ENCODE results near the gene FAM204A.
A peak's percentile ranks its signal among the peaks of the same experiment; 100 is the strongest.

FAM204A gene

DNA sequence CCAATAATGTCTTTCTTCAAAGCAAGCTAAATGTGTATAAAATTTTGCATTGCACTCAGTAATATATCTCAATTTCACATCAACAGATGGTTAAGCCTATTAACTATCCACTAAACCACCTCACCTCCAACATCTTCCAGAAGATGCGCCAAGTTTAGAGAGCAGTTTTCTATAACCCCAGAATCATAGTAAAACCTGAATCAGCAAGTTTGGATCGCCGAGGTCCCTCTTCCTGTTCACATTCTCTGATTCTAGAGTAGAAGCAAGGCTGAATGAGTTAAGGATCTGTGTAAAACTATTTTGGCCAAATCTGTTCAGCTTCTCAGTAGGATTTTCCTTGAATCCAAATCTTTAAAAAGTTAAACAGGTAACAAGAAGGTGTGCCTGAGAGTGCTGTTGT is 1.4 kb upstream of the FAM204A start:
- CTCF ChIA-PET = no interaction called here

DNA sequence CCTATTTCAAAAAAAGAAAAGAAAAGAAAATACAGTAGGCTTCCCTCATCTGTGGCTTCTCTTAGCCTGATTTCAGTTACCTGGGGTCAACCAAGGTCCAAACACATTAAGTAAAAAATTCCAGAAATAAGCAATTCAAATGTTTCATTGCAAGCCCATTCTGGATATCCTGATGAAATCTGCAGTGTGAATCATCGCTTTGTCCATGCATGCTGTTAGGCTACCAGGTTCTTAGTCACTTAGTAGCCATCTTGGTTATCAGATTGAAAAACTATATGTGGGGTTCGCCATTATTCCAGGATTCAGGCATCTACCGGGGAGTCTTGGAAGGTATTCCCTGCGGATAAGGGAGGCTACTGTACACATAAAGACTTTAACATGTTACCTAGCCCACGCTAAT is 991 bp upstream of the FAM204A start:
- no peak for DNase-seq
- H3K27ac Mint-ChIP-seq = no peak overlapping the region
- peaks cover 33% of the 10 kb centered on the region for H3K4me1 Mint-ChIP-seq
- no peak overlapping the region for H3K4me3 Mint-ChIP-seq
- no peaks in the 10 kb centered on the region for H3K9me3 Mint-ChIP-seq
- CTCF ChIA-PET = no interaction called here
- H3K36me3 Mint-ChIP-seq = peaks cover 14% of the 10 kb centered on the region
- peaks cover 3% of the 10 kb centered on the region for H3K27me3 Mint-ChIP-seq

More for the DNA sequence above, 1.4 kb upstream of the FAM204A start:
- no peak for DNase-seq
- Mint-ChIP-seq H3K4me3 (no peak overlapping the region), H3K27ac (no peak overlapping the region), H3K36me3 (peaks cover 14% of the 10 kb centered on the region), H3K27me3 (peaks cover 3% of the 10 kb centered on the region), H3K9me3 (no peaks in the 10 kb centered on the region), H3K4me1 (peaks cover 33% of the 10 kb centered on the region)

DNA sequence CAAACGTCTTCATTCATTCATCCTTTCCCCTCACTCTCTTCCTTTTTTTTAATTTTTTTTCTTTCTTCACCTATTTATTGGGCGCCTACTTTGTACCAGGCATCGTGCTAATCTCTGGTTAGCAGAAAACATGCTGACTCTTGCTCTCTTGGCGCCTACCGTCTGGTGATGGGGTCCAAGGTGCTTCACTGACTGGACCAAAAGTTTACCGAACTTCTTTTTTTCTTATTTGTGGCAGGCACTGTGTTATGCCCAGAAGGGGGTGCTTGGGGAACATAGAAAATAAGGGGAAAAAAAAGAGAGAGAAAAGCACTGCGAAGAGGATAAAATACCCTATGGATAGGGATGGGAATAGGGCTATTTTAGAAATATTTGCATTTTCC is 505 bp upstream of the FAM204A start:
- H3K27me3 Mint-ChIP-seq = peaks cover 3% of the 10 kb centered on the region
- peaks cover 33% of the 10 kb centered on the region for H3K4me1 Mint-ChIP-seq
- DNase-seq = no peak
- H3K4me3 Mint-ChIP-seq = peak overlapping the region; percentile 85
- CTCF ChIA-PET = interaction anchor here (1.0 kb wide), 1 partner anchor 17 kb away, joined by 4 read pairs; no protein-coding TSS in a partner anchor
- H3K27ac Mint-ChIP-seq = peak overlapping the region; percentile 37
- H3K36me3 Mint-ChIP-seq = peaks cover 14% of the 10 kb centered on the region
- no peaks in the 10 kb centered on the region for H3K9me3 Mint-ChIP-seq

DNA sequence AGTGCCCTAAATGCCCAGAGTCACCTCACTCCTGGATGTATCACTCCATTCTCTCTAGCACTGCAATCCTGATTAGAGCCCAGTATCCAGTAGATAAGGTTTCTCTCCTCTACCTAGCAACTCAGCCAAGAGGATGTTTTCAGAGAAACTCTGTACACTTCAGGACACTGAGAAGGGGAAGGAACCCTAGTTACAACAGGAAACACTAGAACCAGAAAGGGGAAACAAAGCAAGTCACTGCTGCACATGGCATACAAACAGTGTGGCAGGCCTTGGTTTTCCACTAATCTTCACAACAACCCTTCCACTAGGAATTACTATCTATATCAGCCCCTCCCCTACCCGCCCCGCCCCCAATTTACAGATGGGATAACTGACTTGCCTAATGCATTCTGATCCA is 1.6 kb downstream of the FAM204A start:
- peak overlapping the region; percentile 39 for H3K27ac Mint-ChIP-seq
- DNase-seq = no peak

DNA sequence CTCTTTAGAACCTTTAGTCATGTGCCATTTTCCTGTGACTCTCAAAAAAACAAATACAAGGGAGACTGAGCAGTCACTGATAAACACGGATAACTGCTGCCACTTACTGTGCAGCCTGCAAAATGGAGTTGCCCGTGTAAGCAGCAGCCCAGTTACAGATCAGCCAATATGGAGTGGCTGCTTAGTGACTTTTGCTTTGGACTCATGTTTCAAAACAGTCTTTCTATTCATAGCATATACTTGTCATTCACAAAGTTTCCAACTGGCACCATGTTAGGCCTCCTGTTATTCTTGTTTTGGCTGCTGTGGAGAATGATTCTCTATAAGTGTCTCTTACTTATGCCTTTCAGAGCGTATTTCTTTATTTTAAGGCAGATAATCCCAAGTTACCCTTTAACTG is 3.0 kb downstream of the FAM204A start:
- Mint-ChIP-seq H3K36me3 (peaks cover 25% of the 10 kb centered on the region), H3K27me3 (peaks cover 3% of the 10 kb centered on the region), H3K9me3 (no peaks in the 10 kb centered on the region), H3K4me1 (peaks cover 33% of the 10 kb centered on the region), H3K27ac (peak overlapping the region; percentile 8), H3K4me3 (no peak overlapping the region)
- CTCF ChIA-PET = interaction anchor here (1.2 kb wide), 1 partner anchor 13 kb away, joined by 3 read pairs; no protein-coding TSS in a partner anchor
- no peak for DNase-seq

More for the DNA sequence above, 1.6 kb downstream of the FAM204A start:
- CTCF ChIA-PET = no interaction called here
- Mint-ChIP-seq H3K27me3 (peaks cover 3% of the 10 kb centered on the region), H3K4me1 (peaks cover 33% of the 10 kb centered on the region), H3K36me3 (peaks cover 19% of the 10 kb centered on the region), H3K4me3 (peak overlapping the region; percentile 85), H3K9me3 (no peaks in the 10 kb centered on the region)

DNA sequence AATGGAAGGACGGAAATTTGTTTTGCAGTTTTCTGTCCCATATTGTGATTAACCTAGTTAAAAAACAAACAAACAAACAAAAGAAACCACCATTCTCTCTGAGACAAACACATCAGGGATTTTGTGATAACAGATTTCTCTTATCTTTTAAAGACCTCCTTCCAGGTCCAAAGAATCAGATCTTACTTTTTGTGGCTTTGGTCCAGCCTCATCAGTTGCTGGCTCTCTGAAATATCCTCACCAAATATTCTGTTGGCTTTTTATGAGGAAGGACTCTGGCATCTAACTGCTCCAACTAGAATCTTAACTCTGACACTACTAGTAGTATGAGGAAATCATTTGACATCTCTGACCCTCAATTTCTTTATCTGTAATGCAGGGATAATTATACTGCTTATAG is 4.8 kb downstream of the FAM204A start:
- Mint-ChIP-seq H3K9me3 (no peaks in the 10 kb centered on the region), H3K27ac (no peak overlapping the region), H3K4me3 (no peak overlapping the region), H3K36me3 (peaks cover 34% of the 10 kb centered on the region), H3K4me1 (peaks cover 24% of the 10 kb centered on the region), H3K27me3 (peaks cover 3% of the 10 kb centered on the region)
- no peak for DNase-seq
- CTCF ChIA-PET = no interaction called here

DNA sequence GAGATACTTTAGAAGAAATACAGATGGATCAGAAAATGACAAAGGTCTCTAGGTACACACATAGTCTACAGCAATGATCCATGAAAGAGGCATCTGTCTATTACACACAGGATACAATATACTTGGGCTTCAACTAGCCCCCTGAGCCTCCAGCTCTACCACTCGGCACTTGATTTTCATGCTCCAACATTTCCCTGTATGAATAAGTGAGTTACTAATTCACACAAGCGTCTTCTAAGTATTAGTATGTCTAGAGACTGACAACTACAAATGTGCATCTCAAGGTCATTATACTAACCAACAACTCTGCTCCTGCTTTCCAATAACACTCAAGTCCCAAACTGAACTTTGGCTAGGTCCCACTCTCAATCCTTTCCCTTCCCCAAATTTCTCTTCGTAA is 8.3 kb downstream of the FAM204A start:
- H3K9me3 Mint-ChIP-seq = no peaks in the 10 kb centered on the region
- no peak for DNase-seq
- peaks cover 26% of the 10 kb centered on the region for H3K36me3 Mint-ChIP-seq
- H3K4me1 Mint-ChIP-seq = no peaks in the 10 kb centered on the region
- H3K27ac Mint-ChIP-seq = no peak overlapping the region
- CTCF ChIA-PET = no interaction called here
- no peak overlapping the region for H3K4me3 Mint-ChIP-seq
- H3K27me3 Mint-ChIP-seq = no peaks in the 10 kb centered on the region

DNA sequence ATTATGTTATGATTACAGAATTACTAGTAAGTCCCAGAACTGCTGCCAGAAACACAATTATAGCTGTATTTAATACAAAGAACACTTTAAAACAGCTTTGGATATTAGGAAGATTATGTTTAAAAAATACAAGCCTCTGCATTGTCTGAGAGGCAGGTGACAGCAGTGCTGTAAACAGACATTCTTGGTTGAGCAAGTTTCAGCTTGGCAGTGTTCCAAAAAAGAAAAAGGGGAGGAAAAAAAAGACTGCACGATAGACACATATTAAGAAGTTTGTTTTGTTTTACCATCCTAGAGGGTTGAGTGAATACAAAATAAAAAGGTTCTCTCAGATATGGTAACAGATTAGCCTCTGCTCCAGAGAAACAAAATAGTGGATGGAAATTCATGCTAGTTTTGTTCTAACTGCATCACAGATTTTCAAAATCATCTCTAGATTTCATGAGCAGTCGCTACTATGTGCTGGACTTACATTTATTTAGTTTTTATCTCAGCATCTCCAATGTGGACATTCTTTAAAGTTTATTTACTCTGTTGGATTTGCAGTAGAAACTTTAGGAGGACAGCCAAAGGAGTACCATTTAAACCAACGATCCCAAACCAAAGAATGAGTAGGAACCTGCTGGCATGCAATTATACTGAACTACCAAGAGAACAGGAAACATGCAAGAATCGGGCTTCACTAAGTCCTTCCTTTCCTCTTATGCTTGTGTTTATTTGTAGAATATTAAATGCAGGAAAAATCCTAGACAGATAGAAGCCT is 9.0 kb downstream of the FAM204A start:
- CTCF ChIA-PET = no interaction called here
- Mint-ChIP-seq H3K4me3 (no peak overlapping the region), H3K36me3 (peaks cover 30% of the 10 kb centered on the region), H3K27ac (no peak overlapping the region), H3K9me3 (no peaks in the 10 kb centered on the region), H3K4me1 (no peaks in the 10 kb centered on the region), H3K27me3 (no peaks in the 10 kb centered on the region)
- DNase-seq = no peak

DNA sequence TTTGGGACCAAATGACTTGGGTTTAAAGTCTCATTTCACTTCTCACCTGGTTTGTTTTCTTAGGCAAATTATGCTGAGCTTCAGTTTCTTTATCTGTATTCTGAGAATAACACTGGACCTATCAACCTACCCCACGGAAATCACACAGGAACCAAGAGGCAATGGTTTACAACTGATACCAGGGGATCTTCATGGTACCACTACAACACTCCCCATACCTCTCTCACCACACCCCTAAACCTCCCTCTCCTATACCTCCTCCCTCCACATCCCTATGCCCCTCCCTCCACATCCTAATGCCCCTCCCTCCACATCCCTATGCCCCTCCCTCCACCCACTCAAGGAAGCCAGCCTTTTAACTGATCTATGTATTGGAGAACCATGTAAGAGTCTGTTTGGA is 9.9 kb downstream of the FAM204A start:
- Mint-ChIP-seq H3K27me3 (no peaks in the 10 kb centered on the region), H3K4me3 (no peak overlapping the region), H3K9me3 (no peaks in the 10 kb centered on the region), H3K27ac (no peak overlapping the region), H3K36me3 (peaks cover 32% of the 10 kb centered on the region), H3K4me1 (no peaks in the 10 kb centered on the region)
- no peak for DNase-seq
- CTCF ChIA-PET = no interaction called here

DNA sequence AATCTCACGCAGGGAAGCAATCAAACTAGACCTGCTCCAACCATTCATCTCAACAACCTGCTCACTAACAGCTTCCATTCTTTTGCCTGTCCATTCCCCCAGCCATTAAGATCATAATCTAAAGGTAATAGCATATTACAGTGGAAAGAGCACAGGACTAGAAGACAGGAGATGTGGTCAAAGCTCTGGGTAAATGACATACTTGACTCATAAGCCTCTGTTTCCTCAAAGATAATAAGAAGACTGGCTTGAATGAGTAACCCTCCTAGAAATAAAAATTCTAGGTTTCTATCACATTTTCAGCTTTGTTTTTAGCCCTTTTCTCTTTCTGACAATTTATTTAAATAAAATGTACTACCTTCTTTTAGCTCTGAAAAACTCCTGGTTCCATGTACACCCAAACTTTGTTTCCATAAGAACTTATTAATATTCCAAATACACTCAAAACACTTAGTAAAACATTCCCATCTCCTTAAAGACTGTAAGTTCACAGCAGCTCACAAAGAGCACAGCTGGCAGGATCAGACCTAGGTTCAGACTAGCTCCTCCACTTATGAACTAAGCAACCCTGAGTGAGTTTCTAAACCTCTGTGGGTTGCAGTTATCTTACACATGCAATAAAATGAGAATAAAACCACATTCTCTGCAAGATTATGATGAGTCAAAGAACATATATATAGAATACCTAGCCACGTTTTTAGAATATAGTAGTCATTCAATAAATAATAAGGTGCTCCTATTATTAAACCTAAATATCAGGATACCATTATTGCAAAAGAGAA is 11.6 kb downstream of the FAM204A start:
- CTCF ChIA-PET = interaction anchor here (0.7 kb wide), 1 partner anchor 400 kb away, joined by 3 read pairs; no protein-coding TSS in a partner anchor
- H3K27ac Mint-ChIP-seq = no peak overlapping the region
- no peaks in the 10 kb centered on the region for H3K9me3 Mint-ChIP-seq
- H3K4me3 Mint-ChIP-seq = no peak overlapping the region
- no peaks in the 10 kb centered on the region for H3K4me1 Mint-ChIP-seq
- peaks cover 27% of the 10 kb centered on the region for H3K36me3 Mint-ChIP-seq
- DNase-seq = no peak
- H3K27me3 Mint-ChIP-seq = no peaks in the 10 kb centered on the region

DNA sequence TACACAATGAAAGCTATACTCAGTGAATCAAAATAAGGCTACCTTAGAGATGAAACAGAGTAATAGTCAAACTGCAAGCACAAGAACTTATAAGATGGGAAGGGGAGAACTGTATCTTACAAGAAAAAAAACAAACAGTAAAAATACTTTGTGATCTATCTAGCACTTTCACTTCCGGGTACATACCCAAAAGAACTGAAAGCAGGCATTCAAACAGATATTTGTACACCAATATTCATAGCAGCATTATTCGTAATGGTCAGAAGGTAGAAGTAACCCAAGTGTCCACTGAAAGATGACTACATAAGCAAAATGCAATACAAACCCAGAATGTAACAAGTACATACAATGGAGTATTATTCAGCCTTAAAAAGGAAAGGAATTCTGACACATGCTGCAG is 18.0 kb downstream of the FAM204A start:
- Mint-ChIP-seq H3K4me3 (no peak overlapping the region), H3K27ac (no peak overlapping the region), H3K36me3 (peaks cover 40% of the 10 kb centered on the region), H3K27me3 (no peaks in the 10 kb centered on the region), H3K4me1 (no peaks in the 10 kb centered on the region), H3K9me3 (no peaks in the 10 kb centered on the region)
- CTCF ChIA-PET = no interaction called here
- DNase-seq = no peak

DNA sequence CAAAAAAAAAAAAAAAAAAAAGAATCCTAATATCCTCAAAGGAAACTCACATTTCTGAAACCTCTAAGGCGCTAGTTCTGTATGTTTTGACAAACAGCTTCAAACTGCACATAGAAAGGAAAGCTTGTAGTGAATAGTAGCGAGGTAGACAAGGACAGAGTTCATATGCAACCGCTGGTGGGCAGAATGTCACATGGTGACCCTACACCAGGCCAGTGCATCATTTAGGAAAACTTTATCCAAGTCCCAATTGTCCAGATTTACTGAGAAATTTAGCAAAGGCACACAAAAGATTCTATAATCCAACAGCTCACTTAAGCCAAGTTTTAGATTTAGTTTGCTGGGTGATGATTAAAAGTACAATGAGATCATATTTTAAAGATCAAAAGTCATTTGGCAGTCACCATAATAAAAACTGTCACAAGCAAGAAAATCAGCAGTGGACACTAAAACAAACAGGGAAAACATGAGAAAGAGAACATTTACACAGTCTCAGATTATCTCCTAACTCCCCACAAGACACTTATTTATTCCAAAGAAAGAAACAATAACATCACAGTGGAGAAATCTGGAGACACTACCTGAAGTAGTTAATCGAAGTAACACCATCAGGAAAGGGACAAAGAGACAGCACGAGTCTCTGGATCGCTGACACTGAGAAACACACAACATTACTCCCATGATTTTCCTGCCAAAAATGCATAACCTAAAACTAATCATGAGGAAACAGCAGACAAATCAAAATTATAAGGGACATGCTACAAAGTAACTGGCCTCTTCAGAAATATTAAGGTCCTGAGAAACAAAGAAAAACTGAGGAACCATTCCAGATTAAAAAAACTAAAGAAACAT is 20.2 kb downstream of the FAM204A start:
- no peaks in the 10 kb centered on the region for H3K9me3 Mint-ChIP-seq
- no peaks in the 10 kb centered on the region for H3K4me1 Mint-ChIP-seq
- H3K4me3 Mint-ChIP-seq = no peak overlapping the region
- no peak overlapping the region for H3K27ac Mint-ChIP-seq
- no peaks in the 10 kb centered on the region for H3K27me3 Mint-ChIP-seq
- DNase-seq = no peak
- CTCF ChIA-PET = no interaction called here
- peaks cover 32% of the 10 kb centered on the region for H3K36me3 Mint-ChIP-seq

DNA sequence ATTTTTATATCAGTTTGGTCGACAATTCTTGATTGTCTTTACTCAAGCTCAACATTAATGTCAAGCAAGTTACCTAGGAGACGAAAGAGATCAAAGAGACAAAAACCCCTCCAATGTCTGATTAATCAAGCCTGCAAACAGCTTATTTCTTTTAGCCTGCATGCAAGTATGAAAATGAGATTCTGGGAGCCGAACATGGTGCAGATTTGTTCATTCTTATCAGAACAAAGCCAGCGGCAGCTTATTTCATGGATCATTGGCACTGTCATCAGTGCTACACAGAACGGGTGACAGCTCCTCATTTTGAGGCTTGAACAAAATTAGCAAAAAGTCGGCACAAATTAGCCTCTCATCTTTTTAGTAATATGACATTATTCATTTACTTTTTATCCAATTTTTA is 26.5 kb downstream of the FAM204A start:
- H3K36me3 Mint-ChIP-seq = peaks cover 8% of the 10 kb centered on the region
- no peaks in the 10 kb centered on the region for H3K9me3 Mint-ChIP-seq
- no peak for DNase-seq
- H3K27ac Mint-ChIP-seq = no peak overlapping the region
- no peak overlapping the region for H3K4me3 Mint-ChIP-seq
- no peaks in the 10 kb centered on the region for H3K27me3 Mint-ChIP-seq
- no peaks in the 10 kb centered on the region for H3K4me1 Mint-ChIP-seq
- CTCF ChIA-PET = no interaction called here

DNA sequence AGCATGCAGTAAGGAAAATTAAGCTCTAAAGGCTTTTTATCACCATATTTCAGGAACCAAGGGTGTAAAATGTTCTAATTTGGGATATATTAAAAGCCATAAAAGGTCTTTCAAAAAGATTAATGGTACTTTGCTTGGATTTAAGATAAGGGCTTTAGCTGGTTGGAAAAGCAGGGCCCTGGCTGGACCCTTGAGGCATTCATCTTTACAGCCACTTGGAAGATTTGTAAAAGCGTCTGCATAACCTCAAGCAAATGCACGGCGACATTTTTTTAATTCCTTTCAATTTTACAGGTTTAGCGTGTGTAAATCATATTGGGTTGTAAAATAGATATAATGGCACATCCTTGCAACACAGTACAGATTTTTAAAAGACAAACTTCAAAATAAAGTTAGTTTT is 27.2 kb downstream of the FAM204A start:
- Mint-ChIP-seq H3K4me3 (no peak overlapping the region), H3K27ac (no peak overlapping the region), H3K9me3 (no peaks in the 10 kb centered on the region), H3K4me1 (no peaks in the 10 kb centered on the region), H3K36me3 (peaks cover 5% of the 10 kb centered on the region), H3K27me3 (no peaks in the 10 kb centered on the region)
- DNase-seq = no peak
- CTCF ChIA-PET = no interaction called here

Measured in activated naive CD4-positive, alpha-beta T cell treated with anti-CD3 and anti-CD28 coated beads, Interleukin-2, amount 10 ng/mL, durations not matched to agents 7 days and 5 days (primary cell).